Measurements from ENCODE around the gene ENO1.
"Not testable (repeated sequence)": the region's sequence is repeated elsewhere in the genome, so short reads cannot be mapped to it uniquely, and the experiment has no call there.

Gene ENO1

DNA sequence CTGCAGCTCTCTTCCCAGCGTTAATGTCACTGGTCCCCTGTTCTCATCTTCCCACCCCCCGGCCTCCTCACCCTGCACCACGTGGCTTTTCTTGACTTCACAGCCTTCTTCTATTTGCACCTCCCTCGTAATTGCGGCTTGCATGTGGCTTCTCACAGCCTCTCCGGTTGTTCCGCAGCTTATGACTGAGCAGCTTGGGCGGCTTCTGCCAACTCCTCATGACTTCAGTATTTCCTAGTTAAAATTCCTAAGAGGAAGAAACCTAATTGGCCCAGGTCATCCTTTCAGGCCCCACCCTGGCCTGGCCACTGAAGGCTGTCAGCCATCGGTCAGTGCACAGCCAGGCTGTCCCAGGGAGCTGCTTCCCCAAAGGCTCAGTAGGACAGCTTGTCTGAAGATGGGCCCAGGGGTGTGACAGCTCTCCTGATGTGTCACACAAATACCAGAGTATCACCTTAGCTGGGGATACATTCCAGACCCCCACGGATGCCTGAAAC lies 52.5 kb downstream of the ENO1 start:
- H3K4me3 ChIP-seq (ENCODE audit: low read depth, low read length): no peak overlapping the region
- TF ChIP-seq, protein P1, sequence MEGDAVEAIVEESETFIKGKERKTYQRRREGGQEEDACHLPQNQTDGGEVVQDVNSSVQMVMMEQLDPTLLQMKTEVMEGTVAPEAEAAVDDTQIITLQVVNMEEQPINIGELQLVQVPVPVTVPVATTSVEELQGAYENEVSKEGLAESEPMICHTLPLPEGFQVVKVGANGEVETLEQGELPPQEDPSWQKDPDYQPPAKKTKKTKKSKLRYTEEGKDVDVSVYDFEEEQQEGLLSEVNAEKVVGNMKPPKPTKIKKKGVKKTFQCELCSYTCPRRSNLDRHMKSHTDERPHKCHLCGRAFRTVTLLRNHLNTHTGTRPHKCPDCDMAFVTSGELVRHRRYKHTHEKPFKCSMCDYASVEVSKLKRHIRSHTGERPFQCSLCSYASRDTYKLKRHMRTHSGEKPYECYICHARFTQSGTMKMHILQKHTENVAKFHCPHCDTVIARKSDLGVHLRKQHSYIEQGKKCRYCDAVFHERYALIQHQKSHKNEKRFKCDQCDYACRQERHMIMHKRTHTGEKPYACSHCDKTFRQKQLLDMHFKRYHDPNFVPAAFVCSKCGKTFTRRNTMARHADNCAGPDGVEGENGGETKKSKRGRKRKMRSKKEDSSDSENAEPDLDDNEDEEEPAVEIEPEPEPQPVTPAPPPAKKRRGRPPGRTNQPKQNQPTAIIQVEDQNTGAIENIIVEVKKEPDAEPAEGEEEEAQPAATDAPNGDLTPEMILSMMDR (IDR thresholded peaks at IDR 0.05; ENCODE audit: low read depth, low read length, missing control alignments): no peak
- in situ Hi-C loops (cut with HindIII; ENCODE audit: low sequenced_read_pairs): no loop called here
- DNase-seq (ENCODE audit: low read depth): no peak

DNA sequence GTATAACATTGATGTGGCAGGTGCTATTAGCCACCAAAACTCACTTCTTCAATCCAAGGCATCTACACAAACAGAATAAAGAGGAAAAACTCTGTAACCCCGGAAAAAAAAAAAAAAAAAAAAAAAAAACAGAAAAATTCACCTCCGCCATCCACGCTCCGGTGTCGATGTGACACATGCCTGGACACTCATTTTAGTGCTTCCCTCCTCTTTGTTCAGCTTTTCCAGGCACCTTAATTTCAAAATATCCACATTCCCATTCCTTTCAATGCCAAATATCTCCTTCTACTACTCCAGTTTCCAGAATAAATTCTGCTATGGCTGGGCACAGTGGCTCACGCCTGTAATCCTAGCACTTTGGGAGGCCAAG lies 55.2 kb downstream of the ENO1 start:
- in situ Hi-C loops (cut with HindIII; ENCODE audit: low sequenced_read_pairs): no loop called here
- TF ChIP-seq, protein P1 (IDR thresholded peaks at IDR 0.05; ENCODE audit: low read depth, low read length, missing control alignments): no peak
- H3K4me3 ChIP-seq (ENCODE audit: low read depth, low read length): no peak overlapping the region

DNA sequence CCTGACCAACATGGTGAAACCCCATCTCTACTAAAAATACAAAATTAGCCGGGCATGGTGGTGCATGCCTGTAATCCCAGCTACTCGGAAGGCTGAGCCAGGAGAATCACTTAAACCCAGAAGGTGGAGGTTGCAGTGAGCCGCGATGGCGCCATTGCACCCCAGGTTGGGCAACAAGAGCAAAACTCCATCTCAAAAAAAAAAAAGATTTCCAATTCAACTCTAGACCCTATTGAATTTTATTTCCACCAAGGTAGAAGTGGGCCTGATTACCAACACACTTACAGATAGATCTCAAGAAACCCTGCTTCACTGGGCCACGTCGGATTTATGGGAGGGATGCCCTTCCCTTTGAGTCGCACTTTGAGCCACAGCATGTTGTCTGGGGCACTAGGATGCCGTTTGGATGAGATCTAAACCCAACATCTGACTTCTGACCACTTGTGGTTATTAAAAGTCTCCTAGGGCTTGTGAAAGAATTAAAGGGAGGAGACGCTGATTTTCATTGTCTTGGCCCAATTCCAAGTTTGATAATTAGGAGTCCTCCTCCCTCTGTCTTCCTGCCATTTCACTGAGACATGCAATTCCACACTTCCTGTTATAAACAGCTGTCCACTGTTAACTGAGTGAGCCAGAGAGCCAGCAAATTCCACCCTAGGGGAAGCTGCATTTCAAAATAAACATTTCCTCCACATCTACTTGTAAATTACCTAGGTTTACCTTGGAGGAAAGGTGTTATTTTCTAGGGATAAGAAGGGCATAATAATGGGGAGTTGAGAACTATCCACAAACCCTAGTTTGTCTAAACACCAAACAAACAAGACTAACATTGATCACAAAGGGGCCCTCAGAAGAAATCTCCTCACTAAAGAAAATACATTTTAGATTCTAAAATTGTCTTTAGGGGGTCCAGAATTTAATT lies 55.9 kb downstream of the ENO1 start:
- TF ChIP-seq, protein P1 (IDR thresholded peaks at IDR 0.05; ENCODE audit: low read depth, low read length, missing control alignments): no peak
- DNase-seq (ENCODE audit: low read depth): no peak
- in situ Hi-C loops (cut with HindIII; ENCODE audit: low sequenced_read_pairs): no loop called here
- H3K4me3 ChIP-seq (ENCODE audit: low read depth, low read length): no peak overlapping the region

More for the DNA sequence above, 55.2 kb downstream of the ENO1 start:
- DNase-seq (ENCODE audit: low read depth): no peak

DNA sequence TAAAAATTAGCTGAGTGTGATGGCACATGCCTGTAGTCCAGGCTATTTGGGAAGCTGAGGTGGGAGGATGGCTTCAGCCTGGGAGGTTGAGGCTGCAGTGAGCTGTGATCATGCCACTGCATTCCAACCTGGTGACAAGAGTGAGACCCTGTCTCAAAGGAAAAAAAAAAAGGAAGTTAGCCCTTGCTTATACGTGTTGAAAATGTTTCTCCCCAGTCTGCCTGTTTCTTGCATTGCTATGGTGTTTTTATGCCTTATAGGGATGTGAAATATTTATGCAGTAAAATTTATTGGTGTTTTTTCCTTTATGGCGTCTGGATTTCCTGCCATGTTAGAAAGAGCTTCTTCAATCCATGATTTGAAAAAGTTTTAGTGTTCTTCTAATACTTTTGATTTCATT lies 57.4 kb downstream of the ENO1 start:
- TF ChIP-seq, protein P1 (IDR thresholded peaks at IDR 0.05; ENCODE audit: low read depth, low read length, missing control alignments): no peak
- no peak for DNase-seq (ENCODE audit: low read depth)
- H3K4me3 ChIP-seq (ENCODE audit: low read depth, low read length): no peak overlapping the region
- in situ Hi-C loops (cut with HindIII; ENCODE audit: low sequenced_read_pairs): no loop called here

DNA sequence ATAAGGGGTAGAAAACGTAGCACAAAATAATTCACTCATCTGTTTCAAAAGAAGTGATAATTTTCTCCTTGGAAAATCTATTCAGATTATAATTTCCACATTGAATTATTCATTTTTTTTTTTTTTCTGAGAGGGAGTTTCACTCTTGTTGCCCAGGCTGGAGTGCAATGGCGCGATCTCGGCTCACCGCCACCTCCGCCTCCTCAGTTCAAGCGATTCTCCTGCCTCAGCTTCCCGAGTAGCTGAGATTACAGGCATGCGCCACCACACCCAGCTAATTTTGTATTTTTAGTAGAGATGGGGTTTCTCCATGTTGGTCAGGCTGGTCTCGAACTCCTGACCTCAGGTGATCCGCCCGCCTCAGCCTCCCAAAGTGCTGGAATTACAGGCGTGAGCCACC lies 59.7 kb downstream of the ENO1 start:
- peak overlapping the region; percentile 86 for H3K4me3 ChIP-seq (ENCODE audit: low read depth, low read length)
- in situ Hi-C loops (cut with HindIII; ENCODE audit: low sequenced_read_pairs); DNase-seq (ENCODE audit: low read depth): not testable (repeated sequence)

DNA sequence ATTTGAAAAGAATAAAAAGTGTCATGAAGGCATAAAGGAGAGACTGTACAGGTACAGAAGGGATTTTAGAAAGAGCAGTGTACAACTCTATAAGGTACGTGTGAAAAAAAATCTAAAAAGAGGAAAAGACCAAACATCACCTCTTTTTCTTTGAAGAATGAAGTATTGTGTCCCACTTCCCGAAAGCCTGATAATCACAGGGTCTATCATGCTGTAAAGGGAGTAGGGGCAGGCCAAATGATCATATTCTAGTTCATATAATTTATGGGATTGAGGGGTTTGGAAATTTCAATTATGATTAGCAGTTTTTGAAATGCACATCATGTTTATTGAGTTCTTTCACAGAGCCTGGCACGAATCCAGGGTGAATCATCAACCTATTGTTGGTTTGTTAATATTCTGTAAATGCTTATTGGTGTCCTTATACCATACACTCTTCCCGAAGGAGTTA lies 60.1 kb downstream of the ENO1 start:
- DNase-seq (ENCODE audit: low read depth): peak; percentile 80
- H3K4me3 ChIP-seq (ENCODE audit: low read depth, low read length): peak overlapping the region; percentile 86
- in situ Hi-C loops (cut with HindIII; ENCODE audit: low sequenced_read_pairs): no loop called here
- TF ChIP-seq, protein P1 (IDR thresholded peaks at IDR 0.05; ENCODE audit: low read depth, low read length, missing control alignments): no peak

Measured in astrocyte of the cerebellum (primary cell).